Stimulated activated CD8-positive, alpha-beta memory T cell treated with anti-CD3 and anti-CD28 coated beads, Interleukin-7, amount 100 ng/mL, for 1 hour (primary cell): Measurements from ENCODE around the gene NIPAL4.
"Not testable (repeated sequence)": the region's sequence is repeated elsewhere in the genome, so short reads cannot be mapped to it uniquely, and the experiment has no call there.

Experiments
- DNase-seq, 2 donors: peaks; one replicate each; pipeline ENCODE4 v3.0.0-alpha.2; 2020; ENCODE audit warnings: low read depth in 2 of 2

The NIPAL4 gene

DNA sequence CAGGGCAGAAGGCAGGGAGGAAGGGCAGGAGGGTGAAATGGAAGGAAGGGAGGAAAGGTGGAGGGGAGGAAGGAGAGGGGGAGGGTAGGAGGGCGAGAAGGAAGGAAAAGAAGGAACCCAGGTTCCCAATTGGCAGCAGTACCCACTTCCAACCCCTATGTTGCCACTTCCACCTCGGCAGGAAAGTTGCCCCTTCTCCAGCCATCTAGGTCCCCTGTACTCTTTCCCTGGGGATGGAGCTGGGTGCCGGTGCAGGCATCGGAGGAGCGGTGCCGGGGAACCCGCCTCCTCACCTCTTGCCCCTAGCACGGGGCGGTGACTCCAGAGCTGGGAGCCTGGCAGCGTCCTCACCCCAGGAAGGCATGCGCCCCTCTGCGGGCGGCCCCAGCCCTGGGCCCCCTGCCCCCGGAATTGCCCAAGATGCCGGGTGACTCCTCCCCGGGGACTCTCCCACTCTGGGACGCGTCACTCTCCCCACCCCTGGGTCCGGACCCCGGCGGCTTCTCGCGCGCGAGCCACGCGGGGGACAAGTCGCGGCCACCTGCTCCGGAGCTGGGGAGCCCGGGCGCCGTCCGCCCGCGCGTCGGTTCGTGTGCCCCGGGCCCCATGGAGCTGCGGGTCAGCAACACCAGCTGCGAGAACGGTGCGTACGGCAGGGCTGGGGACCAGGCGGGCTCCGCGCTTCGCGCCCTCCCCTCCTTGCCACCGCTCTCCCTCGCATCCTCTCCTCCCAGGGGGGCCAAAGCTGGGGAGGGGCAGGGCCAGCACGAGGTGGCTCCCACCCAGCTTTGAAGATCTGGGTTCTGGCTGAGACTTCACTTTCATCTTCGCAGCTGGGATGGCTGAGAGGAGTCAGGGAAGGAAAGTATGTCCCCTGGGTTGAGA lies at the start of gene NIPAL4:
Gene NIPAL4 (plus strand): TSS at position 499 of the 885 bp plus-strand sequence. CDS start 108 bp downstream, at position 607.
- DNase-seq, result no peak

DNA sequence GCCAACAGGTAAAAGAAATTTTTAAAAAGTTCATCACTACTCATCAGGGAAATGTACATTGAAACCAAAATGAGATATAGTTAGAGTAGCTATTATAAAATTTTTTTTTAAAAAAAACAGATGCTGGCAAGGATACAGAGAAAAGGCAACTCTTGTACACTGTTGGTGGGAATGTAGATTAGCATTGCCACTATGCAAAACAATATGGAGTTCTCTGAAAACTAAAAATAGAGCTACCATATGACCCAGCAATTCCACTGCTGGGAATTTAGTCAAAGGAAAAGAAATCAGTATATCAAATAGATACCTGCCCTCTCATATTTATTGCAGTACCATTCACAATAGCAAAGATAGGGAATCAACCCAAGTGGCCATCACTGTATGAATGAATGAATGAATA lies 44.2 kb upstream of the NIPAL4 start:
- no peak for DNase-seq

DNA sequence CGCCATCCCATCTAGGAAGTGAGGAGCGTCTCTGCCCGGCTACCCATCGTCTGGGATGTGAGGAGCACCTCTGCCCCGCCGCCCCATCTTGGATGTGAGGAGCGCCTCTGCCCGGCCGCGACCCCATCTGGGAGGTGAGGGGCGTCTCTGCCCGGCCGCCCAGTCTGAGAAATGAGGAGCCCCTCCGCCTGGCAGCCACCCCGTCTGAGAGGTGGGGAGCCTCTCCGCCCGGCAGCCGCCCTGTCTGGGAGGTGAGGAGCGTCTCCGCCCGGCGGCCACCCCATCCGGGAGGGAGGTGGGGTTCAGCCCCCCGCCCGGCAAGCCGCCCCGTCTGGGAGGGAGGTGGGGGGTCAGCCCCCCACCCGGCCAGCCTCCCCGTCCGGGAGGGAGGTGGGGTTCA lies 40.5 kb upstream of the NIPAL4 start:
- DNase-seq, result not testable (repeated sequence)

DNA sequence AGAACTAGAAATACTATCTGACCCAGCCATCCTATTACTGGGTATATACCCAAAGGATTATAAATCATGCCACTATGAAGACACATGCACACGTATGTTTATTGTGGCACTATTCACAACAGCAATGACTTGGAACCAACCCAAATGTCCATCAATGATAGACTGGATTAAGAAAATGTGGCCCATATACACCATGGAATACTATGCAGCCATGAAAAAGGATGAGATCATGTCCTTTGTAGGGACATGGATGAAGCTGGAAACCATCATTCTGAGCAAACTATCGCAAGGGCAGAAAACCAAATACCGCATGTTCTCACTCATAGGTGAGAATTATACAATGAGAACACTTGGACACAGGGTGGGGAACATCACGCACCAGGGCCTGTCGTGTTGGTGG lies 30.1 kb upstream of the NIPAL4 start:
- not testable (repeated sequence) for DNase-seq

DNA sequence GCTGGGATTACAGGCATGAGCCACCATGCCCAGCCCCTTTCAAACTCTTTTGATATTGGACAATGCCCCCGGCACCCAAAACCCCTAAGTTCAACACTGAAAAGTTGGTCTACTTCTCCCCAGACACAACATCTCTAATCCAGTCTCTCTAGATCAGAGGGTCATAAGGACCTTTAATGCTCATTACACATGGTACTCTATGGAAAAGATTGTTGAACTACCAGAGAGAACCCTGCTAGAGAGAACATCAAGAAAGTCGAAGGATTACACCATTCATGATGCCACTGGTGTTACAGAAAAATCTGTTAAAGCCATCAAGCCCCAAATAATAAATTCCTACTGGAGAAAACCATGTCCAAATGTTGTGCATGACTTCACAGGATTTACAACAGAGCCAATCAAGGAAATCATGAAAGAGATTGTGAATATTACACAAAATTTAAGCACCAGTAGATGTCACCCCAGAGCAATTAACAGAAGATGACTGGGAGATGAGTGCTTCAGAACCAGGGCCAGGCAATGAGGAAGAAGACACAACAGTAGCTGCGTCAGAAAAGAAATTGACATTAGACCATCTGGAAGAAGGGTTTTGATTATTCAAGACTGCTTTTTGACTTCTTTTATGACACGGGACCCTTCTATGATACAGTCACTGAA lies 28.3 kb upstream of the NIPAL4 start:
- DNase-seq, result no peak

DNA sequence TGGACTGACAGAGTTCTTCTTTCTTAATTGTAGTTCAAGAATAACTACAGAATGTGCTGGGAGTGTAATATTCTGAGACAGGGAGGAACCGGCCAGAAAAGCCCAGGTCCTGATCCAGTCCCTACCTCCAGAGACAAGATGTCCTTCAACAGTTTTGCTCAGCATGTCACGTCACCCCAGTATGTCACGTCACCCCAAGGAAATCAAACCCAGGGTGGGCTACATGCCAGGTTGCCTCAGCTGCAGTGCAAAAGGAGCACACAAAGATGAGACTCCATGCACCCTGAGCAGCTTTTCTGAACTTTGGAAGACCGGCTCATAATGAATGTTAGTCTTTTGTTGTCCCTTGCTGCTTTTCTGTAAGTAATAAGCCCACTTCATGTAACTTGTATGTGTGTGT lies 25.9 kb upstream of the NIPAL4 start:
- no peak for DNase-seq

DNA sequence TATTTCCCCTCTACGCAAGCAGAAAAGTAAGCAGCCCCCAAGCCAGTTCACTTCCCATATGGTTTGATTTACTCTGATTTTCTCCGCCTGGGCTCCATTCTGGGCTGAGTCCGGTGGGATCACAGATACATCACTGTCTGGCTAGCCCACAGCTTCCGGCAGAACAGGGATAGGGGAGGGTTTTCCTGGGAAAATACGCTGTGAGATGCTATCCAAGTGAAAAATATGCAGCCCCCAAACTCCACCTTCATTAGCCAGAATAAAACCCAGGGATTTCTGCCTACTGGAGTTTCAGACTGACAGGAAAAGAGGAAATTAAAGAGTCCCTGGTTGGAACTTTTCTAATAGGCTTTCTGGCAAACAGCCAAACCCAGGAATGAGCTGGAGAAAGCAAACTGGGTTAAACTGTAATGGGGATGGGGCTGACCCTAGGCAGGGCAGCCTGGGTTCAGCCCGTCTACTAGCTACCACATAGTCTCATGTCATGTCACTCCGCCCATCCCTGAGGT lies 16.9 kb upstream of the NIPAL4 start:
- DNase-seq, result no peak

DNA sequence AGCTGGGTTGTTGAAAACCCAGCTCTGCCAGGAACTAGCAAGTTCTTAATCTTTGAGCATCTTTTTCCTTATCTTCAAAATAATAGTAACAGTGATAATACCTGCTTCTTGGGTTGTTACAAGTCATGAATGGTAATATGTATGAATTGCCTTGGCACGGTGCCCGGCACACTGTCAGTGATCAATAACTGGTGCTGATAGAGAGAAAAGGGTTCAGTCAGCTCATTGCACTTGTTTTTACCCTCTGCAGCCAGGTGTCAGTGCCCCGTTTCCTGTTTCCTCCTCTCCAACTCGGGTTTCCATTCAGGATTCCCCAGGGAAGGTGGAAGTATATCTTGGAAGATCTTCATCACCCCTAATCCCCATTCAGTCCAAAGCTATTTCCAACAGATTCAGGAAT lies 15.8 kb upstream of the NIPAL4 start:
- DNase-seq, result no peak

DNA sequence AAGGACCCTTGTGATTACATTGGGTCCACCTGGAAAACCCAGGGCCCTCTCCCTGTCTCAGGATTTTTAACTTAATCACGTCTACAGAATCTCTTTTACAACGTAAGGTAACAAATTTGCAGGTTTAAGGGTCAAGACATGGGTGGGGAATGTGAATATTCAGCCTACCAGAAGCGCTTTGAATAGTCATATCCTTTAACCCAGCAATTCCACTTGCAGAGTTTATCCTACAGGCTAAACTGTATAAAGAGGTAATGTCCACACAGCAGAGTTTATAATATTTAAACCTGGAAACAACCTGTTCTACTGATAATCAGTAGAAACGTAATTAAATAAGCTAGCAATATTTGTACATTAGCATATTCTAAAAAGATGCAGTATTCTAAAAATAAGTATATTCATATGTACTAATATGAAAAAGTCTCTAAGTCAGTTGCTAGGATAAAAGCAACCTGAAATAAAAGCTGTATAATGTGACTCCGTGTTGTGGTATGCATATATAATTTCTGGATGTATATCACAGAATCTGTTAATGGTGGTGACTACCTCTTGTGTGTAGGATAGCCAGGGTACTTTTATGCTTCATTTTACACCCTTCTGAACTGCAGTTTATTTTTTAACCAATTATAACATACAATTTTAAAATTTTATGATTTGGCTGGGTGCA lies 14.1 kb upstream of the NIPAL4 start:
- DNase-seq, result no peak

DNA sequence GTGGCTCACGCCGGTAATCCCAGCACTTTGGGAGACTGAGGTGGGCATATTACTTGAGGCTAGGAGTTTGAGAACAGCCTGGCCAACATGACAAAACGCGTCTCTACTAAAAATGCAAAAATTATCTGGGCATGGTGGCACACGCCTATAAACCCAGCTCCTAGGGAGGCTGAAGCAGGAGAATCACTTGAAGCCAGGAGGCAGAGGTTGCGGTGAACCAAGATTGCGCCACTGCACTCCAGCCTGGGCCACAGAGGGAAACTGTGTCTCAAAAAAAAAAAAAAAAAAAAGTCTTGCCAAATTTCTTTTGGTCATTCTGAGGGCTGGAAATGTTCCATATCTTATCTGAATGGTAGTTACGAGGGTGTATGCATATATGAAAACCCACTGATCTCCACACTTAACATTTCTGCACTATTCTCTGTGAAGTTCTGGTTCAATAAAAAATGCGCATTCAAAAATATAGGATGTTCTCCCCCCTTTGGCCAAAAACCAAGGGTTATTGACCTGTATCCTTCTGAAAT lies 13.5 kb upstream of the NIPAL4 start:
- no peak for DNase-seq

DNA sequence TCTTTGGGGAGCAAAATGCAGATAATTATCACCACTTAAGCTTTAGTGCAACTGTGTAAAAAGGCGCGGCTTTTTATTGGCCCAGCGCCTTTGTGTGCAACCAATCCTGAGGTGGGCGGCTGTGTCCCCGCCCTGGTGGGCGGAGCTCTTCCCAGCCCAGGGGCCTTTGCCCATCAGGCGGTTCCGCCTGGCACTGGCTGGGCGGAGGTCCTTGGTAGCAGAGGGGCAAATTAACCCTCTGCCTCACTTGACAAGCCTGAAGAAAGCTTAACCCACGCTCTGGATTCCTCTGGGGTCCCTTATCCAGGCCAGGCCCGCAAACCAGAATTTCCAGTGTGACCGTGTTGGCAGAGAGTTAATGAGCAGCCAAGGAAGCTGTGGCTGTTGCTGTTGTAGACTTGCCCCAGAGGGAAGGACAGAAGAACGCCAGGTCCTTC lies 12.8 kb upstream of the NIPAL4 start:
- DNase-seq, result no peak

DNA sequence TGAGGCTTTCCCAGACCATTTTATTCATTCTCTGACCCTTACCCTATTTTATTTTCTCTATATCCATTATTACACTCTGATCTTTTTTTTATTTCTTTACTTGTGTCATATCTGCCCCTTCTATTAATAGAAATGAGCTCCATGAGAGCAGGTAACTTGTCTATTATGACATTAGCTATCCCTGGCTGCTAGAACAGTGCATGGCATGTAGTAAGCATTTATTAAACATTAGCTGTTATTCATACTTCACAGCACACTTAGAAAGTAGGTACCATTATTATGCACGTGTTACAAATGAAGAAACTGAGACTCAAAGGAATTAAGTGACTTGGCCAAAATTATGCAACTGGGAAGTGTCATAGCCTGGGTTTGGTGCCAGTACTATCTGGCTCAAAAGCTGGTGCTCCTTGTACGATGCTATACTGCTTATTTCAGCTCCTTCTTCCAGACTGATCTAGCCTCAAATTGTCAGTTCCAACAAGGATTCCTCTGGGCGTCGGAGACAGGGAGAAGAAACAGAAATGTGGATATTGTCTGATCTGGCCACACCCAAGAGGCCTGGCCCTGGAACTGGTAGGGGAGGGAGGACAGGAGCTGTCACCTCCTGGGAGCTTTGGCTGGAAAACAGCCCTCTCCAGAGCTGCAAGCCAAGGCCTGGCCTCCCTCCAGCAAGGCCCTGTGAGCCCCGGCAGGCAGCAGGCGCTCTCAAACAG lies 10.8 kb upstream of the NIPAL4 start:
- DNase-seq, result no peak

DNA sequence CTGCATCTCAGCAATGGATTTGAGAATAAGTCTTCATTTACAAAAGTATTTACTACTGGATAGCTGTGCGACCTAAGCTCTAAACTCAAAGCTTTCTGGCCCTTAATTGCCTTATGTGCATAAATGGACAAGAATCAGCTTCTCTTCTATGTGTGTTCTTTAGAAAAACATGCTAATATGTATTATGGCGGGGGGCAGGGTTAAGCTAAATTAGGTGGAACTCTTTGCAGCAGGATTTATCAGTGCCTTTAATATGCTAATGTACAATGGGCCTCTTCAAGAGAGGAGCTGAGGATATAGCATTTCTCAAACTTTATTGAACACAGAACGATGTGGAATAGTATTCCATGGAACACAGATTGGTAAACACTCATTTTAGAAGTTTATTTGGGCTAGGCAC lies 10.0 kb upstream of the NIPAL4 start:
- DNase-seq, result no peak

DNA sequence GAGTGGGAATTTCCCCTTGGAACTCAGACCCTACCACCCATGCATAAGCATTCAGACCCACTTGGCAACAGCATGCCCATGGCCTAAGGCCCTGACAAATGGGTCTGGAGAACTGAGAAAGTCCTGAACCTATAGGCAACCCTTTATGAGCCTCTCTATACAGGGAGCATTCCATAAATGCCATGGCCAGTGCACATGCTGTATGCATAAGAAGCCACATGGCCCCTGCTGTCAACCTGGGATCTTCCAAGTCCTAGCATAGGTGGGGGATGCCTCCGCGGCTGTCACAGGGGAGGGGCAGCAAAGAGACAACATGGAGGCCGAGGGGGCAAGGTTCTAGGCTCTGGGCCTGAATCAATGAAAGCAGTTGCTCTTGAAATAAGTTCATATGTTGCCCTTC lies 8.2 kb upstream of the NIPAL4 start:
- no peak for DNase-seq

DNA sequence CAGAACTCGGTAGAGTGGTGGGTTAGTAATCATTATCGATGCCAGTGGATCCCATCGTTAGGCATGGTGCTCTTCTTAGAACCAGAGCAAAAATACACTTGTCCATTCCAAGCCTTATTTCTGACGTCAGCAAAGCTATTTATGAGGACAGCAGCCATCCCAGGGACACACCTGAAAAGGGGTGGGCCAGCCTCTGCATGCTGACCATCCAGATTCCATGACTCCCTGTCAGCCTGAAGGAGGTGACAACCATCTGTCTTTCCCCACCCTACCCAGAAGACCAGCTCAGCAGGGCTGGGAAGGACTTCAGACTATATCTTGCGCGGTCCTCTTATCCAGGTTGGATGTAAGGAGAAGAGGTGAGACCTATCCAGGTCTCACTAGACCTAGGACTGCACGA lies 5.7 kb upstream of the NIPAL4 start:
- no peak for DNase-seq

DNA sequence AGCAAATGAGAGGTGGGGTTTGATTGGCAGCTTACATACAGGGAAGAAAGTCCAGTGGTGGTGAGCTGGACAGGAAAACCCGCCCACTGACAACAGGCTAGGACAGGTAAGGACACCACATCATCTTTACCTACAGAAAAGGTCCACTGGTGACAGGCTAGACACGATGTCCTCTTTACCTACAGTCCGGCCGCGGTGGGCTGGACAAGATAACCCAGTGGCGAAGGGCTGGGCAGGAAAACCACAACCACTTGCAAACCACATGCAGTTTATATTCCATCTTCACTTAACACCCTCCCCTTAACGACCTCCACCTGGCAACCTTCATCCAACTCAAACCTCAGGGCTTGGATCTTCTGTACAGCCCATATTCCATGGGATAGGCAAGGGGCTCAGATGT lies 5.0 kb upstream of the NIPAL4 start:
- DNase-seq, result no peak

DNA sequence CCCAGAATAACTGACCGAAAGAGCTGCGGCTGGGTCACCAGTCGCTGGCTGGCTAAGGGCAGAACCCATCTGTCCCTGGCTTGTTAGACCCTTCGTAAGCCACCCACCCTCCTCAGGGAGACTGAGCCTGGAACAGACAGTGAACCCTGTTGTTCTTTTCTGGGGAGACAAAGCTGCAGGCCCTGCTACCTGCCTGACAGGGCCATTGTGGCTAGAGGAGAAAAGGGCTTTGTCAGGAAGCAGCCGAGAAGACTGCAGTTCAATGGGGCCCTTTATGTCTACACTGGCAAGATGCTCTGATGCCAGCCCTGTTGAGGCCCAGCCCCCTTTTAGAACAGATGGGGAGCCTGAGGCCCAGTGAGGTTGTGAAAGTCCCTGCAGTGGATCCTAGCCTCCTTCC lies 3.7 kb upstream of the NIPAL4 start:
- no peak for DNase-seq

DNA sequence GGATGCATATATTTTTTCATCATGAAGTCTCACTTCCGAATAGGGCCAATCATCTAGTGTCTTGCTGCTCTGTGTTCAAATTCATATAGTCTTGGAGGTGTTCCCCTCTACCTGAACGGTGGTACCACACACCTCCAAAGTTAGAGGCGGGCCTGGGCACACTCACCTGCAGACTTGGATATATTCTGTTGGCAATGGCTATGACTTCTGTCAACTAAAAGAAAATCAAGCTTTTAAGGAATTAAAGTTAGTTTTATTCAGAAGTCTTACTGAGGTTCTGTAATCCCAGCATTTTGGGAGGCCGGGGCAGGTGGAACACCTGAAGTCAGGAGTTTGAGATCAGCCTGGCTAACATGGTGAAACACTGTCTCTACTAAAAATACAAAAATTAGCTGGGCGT lies 2.6 kb upstream of the NIPAL4 start:
- DNase-seq, result no peak

DNA sequence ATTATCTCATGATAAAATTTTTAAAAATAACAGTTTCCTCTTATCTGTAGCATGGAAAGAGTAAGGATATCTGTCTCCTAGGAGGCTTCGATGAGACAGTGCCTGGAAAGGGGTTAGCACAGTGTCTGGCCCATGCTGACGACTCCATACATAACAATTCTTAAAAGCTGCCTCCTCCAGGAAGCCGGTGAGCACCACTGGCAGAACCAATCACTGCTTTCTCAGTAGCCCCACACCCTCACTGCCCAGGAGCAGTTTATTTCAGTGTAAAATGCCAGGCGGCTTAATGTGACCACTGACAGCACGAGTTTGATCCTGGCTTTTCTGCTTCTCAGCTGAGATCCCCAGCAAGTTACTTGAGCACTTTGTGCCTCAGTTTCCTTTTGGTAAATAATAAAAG lies 1.2 kb upstream of the NIPAL4 start:
- no peak for DNase-seq

DNA sequence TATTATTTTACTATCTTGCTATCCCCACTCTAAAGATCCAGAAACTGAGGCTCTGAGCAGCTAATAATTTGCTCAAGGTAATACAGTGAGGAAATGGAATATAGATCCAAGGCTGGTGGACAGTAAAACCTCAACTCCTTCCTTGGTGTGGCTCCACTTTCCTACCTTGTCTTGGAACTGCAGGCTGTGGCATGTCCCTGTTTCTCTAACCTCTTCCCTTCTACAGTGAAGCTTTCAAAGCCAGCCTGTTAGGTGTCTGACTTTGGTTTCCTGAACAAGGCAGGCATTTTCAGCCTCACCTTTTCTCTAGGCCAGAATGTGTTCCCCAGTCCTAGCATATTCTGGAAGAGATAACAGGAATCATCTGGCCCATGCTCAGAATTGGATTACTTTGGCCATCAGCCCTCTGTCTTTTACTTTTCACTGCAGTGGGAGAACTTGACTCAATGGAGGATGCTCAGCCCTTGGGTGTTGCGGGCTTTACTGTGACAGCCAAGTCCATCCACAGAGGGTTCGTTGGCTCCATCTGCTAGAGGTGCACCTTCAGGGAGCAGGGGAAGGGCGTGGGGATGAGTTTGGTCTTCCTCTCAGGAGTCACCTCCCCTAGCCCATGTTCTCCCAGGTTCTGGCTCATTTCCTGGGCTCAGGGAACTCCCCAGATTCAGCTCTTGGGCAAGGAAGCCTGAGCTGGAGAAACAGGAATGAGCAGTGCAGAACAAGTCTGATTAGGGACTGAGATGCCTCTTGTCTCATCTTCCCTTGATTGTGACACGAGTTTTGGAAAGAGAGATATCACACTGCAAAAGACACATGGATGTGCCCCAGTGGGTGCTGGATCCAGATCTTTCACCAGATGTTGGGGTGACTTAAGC lies 1.1 kb downstream of the NIPAL4 start:
- DNase-seq, result no peak

DNA sequence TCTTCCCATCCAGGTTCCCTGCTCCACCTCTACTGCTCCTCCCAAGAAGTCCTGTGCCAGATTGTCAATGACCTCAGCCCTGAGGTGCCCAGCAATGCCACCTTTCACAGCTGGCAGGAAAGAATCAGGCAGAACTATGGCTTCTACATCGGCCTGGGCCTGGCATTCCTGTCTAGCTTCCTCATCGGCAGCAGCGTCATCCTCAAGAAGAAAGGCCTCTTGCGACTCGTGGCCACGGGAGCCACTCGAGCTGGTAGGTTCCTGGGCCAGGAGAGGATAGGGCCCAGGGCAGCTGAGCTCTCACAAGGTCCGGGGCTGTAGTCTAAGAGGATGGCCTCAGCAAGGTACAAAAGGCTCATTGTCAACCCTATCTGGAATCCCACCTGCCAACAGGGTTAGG lies 3.1 kb downstream of the NIPAL4 start:
- no peak for DNase-seq
